GM12801 (cell line): Measurements from ENCODE around the gene OR5K4.

Experiments
- TF ChIP-seq, protein P1 (sequence below): IDR thresholded peaks from one replicate; pipeline ENCODE4 v1.5.1; 2011; ENCODE audit warnings: control low read depth; ENCODE audit not compliant: insufficient read length; ENCODE audit errors: extremely low read depth

The OR5K4 gene

DNA sequence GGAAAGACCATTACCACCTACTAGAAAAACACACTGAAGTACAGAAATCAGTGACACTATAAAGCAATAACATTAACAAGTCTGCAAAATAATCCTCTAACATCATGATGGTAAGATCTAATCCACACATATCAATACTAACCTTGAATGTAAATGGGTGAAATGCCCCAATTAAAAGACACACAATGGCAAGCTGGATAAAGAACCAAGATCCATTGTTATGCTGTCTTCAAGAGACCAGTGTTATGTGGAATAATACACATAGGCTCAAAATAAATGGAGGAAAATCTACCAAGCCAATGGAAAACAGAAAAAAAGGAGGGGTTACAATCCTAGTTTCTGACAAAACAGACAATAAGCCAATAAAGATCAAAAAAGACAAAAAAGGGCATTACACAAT is 50.4 kb downstream of the OR5K4 start:
- TF ChIP-seq, protein P1, sequence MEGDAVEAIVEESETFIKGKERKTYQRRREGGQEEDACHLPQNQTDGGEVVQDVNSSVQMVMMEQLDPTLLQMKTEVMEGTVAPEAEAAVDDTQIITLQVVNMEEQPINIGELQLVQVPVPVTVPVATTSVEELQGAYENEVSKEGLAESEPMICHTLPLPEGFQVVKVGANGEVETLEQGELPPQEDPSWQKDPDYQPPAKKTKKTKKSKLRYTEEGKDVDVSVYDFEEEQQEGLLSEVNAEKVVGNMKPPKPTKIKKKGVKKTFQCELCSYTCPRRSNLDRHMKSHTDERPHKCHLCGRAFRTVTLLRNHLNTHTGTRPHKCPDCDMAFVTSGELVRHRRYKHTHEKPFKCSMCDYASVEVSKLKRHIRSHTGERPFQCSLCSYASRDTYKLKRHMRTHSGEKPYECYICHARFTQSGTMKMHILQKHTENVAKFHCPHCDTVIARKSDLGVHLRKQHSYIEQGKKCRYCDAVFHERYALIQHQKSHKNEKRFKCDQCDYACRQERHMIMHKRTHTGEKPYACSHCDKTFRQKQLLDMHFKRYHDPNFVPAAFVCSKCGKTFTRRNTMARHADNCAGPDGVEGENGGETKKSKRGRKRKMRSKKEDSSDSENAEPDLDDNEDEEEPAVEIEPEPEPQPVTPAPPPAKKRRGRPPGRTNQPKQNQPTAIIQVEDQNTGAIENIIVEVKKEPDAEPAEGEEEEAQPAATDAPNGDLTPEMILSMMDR: no peak
